ENCODE results near the gene UCK2. TPM values are rescaled to one million over a fixed set of nuclear protein-coding genes. Genes with fewer than 3 reads are reported as not detected.

Gene UCK2
- total and polyA plus RNA-seq, 4 donors, result 9.6 to 22.0 (median 14.1) TPM

DNA sequence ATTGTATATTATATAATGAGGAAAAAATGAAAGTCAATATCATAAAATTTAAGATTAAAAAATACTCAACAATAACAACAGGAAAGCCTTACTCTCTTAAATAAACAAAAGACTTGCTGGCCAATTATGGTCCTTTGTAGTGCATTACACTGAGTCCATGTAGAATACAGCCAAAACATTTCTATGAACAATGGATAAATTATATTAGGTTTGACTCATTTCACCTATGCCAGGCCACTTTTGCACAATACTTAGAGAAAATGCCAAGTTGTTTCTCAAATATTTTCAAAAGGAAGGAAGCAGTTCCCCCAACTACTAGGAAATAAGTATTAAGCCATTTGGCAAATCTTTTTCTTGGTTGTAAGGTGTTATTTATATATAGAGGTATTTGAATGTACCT lies 19.8 kb upstream of the UCK2 start:
- no peaks in the 10 kb centered on the region for H3K9me3 ChIP-seq (ENCODE audit: control insufficient read depth in 4 of 4, insufficient read depth in 3 of 4, low read length in 3 of 4)
- no peaks in the 10 kb centered on the region for H3K27me3 ChIP-seq (ENCODE audit: control insufficient read depth in 3 of 3, insufficient read depth in 3 of 3, low read length in 2 of 3)
- H3K4me1 ChIP-seq (ENCODE audit: control insufficient read depth in 5 of 5, insufficient read depth in 5 of 5, low read length in 5 of 5), result no peaks in the 10 kb centered on the region
- H3K9ac ChIP-seq (ENCODE audit: insufficient read depth in 1 of 2, low read length in 2 of 2), result no peak overlapping the region
- DNase-seq (no peak), ATAC-seq (ENCODE audit: insufficient read depth, low FRiP score) (no peak)
- H3K36me3 ChIP-seq (ENCODE audit: control insufficient read depth in 4 of 4, insufficient read depth in 4 of 4, low read length in 4 of 4), result no peaks in the 10 kb centered on the region
- no peak overlapping the region for H3K4me3 ChIP-seq
- no peak for TF ChIP-seq CTCF (IDR thresholded peaks at IDR 0.05; ENCODE audit: control extremely low read depth, extremely low read depth)
- no peak overlapping the region for H3K27ac ChIP-seq (ENCODE audit: low read depth in 1 of 2, low read length in 1 of 2)

GRCh38 chr1:165815725-165816124 lies 11.7 kb upstream of the UCK2 start:
- WGBS, 2 donors, result 53 to 66% methylated on average over 3 of the region's 3 CpGs
- peaks cover 0 to 3% (median 0%) of the 10 kb centered on the region in 4 donors for H3K9me3 ChIP-seq (ENCODE audit: control insufficient read depth in 4 of 4, insufficient read depth in 3 of 4, low read length in 3 of 4)
- ATAC-seq (ENCODE audit: insufficient read depth, low FRiP score), result no peak

DNA sequence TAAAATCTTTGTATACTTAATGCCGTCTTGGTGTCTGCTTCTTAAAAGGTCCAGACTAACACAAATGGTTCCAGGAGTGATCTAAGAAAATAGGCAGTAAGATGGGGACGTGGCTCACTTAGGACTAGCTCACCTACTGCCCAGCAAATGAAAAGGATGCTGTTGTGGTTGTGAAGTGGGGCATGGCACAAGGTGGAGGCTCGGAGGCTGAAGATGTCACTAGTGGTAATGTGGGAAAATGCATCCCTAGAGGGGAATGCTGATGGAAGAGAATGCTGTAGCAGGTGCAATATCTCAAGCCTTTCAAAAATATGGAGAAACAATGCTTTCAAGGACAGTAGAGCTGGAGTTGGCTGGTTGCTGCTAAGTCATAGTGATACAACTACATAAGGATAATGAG lies 11.3 kb upstream of the UCK2 start:
- H3K9me3 ChIP-seq (ENCODE audit: control insufficient read depth in 4 of 4, insufficient read depth in 3 of 4, low read length in 3 of 4), result peaks cover 0 to 3% (median 0%) of the 10 kb centered on the region in 4 donors
- H3K36me3 ChIP-seq (ENCODE audit: control insufficient read depth in 4 of 4, insufficient read depth in 4 of 4, low read length in 4 of 4), result no peaks in the 10 kb centered on the region
- ATAC-seq (ENCODE audit: insufficient read depth, low FRiP score) (no peak), DNase-seq (no peak)
- no peak overlapping the region for H3K27ac ChIP-seq (ENCODE audit: low read depth in 1 of 2, low read length in 1 of 2)
- no peak overlapping the region for H3K4me3 ChIP-seq
- 53 to 86% methylated on average over 3 of the region's 3 CpGs for WGBS, 2 donors
- H3K4me1 ChIP-seq (ENCODE audit: control insufficient read depth in 5 of 5, insufficient read depth in 5 of 5, low read length in 5 of 5), result peaks cover 0 to 5% (median 0%) of the 10 kb centered on the region in 5 donors
- H3K27me3 ChIP-seq (ENCODE audit: control insufficient read depth in 3 of 3, insufficient read depth in 3 of 3, low read length in 2 of 3), result no peaks in the 10 kb centered on the region
- TF ChIP-seq CTCF (IDR thresholded peaks at IDR 0.05; ENCODE audit: control extremely low read depth, extremely low read depth), result no peak
- no peak overlapping the region for H3K9ac ChIP-seq (ENCODE audit: insufficient read depth in 1 of 2, low read length in 2 of 2)

More at GRCh38 chr1:165815725-165816124, 11.7 kb upstream of the UCK2 start:
- Histone ChIP-seq H3K36me3 (ENCODE audit: control insufficient read depth in 4 of 4, insufficient read depth in 4 of 4, low read length in 4 of 4) (no peaks in the 10 kb centered on the region), H3K4me1 (ENCODE audit: control insufficient read depth in 5 of 5, insufficient read depth in 5 of 5, low read length in 5 of 5) (peaks cover 0 to 5% (median 0%) of the 10 kb centered on the region in 5 donors), H3K27me3 (ENCODE audit: control insufficient read depth in 3 of 3, insufficient read depth in 3 of 3, low read length in 2 of 3) (no peaks in the 10 kb centered on the region), H3K4me3 (no peak overlapping the region), H3K27ac (ENCODE audit: low read depth in 1 of 2, low read length in 1 of 2) (no peak overlapping the region), H3K9ac (ENCODE audit: insufficient read depth in 1 of 2, low read length in 2 of 2) (no peak overlapping the region)
- no peak for TF ChIP-seq CTCF (IDR thresholded peaks at IDR 0.05; ENCODE audit: control extremely low read depth, extremely low read depth)
- peak in 1 of 3 donors; percentile 20 for DNase-seq

DNA sequence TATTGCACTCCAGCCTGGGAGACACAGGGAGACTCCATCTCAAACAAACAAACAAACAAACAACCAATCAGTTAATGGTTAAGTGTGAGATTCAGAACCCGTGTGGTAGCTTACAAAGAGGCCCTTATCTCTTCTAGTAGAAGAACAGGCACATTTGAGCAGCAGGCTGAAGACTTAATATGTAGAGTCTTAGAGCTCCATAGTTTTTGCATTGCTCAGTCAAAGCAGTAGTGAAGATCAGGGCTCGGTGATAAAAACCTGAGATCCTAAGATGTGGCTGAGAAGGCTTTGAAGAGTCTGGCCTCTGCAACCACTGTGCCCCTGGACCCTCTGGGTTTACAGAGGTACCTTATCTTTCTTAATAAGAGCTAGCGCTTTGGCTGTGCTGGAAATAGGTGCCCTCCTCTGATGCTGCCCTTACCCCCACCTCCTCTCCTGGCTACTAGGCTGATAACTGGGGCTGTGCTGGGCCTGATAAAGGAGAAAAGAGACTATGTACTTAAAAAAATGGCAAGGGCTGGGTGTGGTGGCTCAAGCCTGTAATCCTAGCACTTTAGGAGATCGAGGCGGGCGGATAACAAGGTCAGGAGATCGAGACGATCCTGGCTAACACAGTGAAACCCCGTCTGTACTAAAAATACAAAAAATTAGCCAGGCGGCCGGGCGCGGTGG lies 10.5 kb upstream of the UCK2 start:
- Histone ChIP-seq H3K9me3 (ENCODE audit: control insufficient read depth in 4 of 4, insufficient read depth in 3 of 4, low read length in 3 of 4) (peaks cover 0 to 3% (median 0%) of the 10 kb centered on the region in 4 donors), H3K27me3 (ENCODE audit: control insufficient read depth in 3 of 3, insufficient read depth in 3 of 3, low read length in 2 of 3) (no peaks in the 10 kb centered on the region), H3K36me3 (ENCODE audit: control insufficient read depth in 4 of 4, insufficient read depth in 4 of 4, low read length in 4 of 4) (no peaks in the 10 kb centered on the region), H3K4me1 (ENCODE audit: control insufficient read depth in 5 of 5, insufficient read depth in 5 of 5, low read length in 5 of 5) (peaks cover 0 to 5% (median 0%) of the 10 kb centered on the region in 5 donors), H3K9ac (ENCODE audit: insufficient read depth in 1 of 2, low read length in 2 of 2) (no peak overlapping the region), H3K4me3 (no peak overlapping the region), H3K27ac (ENCODE audit: low read depth in 1 of 2, low read length in 1 of 2) (no peak overlapping the region)
- no peak for ATAC-seq (ENCODE audit: insufficient read depth, low FRiP score)
- no peak for TF ChIP-seq CTCF (IDR thresholded peaks at IDR 0.05; ENCODE audit: control extremely low read depth, extremely low read depth)
- 84 to 96% methylated on average over 13 of the region's 13 CpGs for WGBS, 2 donors
- DNase-seq, result no peak

Data from lung (tissue), 12 donors.